Measurements from ENCODE around the gene LRMDA. TPM values are rescaled to one million over a fixed set of nuclear protein-coding genes. Genes with fewer than 3 reads are reported as not detected.

The LRMDA gene
- total RNA-seq, 1 donor from 2014 or later: 19.4 TPM

- Mint-ChIP-seq H3K27ac (ENCODE audit: unreplicated experiment) (no peak overlapping the region), H3K4me3 (ENCODE audit: unreplicated experiment) (no peak overlapping the region), H3K27me3 (ENCODE audit: unreplicated experiment) (peaks cover 3% of the 10 kb centered on the region), H3K9me3 (ENCODE audit: unreplicated experiment) (no peaks in the 10 kb centered on the region), H3K4me1 (ENCODE audit: unreplicated experiment) (no peaks in the 10 kb centered on the region), H3K36me3 (ENCODE audit: low read depth, unreplicated experiment) (no peaks in the 10 kb centered on the region)
- TF ChIP-seq, protein P1, sequence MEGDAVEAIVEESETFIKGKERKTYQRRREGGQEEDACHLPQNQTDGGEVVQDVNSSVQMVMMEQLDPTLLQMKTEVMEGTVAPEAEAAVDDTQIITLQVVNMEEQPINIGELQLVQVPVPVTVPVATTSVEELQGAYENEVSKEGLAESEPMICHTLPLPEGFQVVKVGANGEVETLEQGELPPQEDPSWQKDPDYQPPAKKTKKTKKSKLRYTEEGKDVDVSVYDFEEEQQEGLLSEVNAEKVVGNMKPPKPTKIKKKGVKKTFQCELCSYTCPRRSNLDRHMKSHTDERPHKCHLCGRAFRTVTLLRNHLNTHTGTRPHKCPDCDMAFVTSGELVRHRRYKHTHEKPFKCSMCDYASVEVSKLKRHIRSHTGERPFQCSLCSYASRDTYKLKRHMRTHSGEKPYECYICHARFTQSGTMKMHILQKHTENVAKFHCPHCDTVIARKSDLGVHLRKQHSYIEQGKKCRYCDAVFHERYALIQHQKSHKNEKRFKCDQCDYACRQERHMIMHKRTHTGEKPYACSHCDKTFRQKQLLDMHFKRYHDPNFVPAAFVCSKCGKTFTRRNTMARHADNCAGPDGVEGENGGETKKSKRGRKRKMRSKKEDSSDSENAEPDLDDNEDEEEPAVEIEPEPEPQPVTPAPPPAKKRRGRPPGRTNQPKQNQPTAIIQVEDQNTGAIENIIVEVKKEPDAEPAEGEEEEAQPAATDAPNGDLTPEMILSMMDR (IDR thresholded peaks at IDR 0.05; ENCODE audit: unreplicated experiment): no peak
- DNase-seq (ENCODE audit: low spot score): no peak
Observed at GRCh38 chr10:76397181-76398042, 966.0 kb downstream of the LRMDA start.

- Mint-ChIP-seq H3K4me1 (ENCODE audit: unreplicated experiment) (no peaks in the 10 kb centered on the region), H3K4me3 (ENCODE audit: unreplicated experiment) (no peak overlapping the region), H3K36me3 (ENCODE audit: low read depth, unreplicated experiment) (no peaks in the 10 kb centered on the region), H3K27me3 (ENCODE audit: unreplicated experiment) (peaks cover 3% of the 10 kb centered on the region), H3K27ac (ENCODE audit: unreplicated experiment) (no peak overlapping the region), H3K9me3 (ENCODE audit: unreplicated experiment) (no peaks in the 10 kb centered on the region)
- DNase-seq (ENCODE audit: low spot score): no peak
- TF ChIP-seq, protein P1 (IDR thresholded peaks at IDR 0.05; ENCODE audit: unreplicated experiment): no peak
Observed at GRCh38 chr10:76398043-76398710, 966.8 kb downstream of the LRMDA start.

DNA sequence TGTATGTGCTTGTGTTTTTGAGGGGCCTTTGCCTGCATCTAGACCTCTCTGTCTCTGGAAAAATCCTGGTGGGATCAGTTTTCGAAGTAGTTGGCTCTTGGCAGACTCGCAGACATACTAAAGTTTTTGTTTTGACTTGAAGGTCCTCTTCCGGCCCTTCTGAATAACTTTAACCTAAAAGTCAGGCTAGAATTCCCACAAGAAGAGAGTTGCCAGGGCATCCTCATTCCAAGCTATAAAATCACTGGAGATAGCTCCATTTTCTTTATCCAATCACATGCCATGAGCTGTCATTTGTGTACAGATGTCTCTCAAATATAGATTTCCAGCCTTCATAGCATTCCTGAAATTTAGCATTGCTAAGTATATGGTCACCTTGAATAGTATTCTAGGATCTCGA is 967.8 kb downstream of the LRMDA start:
- H3K36me3 Mint-ChIP-seq (ENCODE audit: low read depth, unreplicated experiment): peaks cover 3% of the 10 kb centered on the region
- TF ChIP-seq, protein P1 (IDR thresholded peaks at IDR 0.05; ENCODE audit: unreplicated experiment): no peak
- no peaks in the 10 kb centered on the region for H3K4me1 Mint-ChIP-seq (ENCODE audit: unreplicated experiment)
- no peak overlapping the region for H3K4me3 Mint-ChIP-seq (ENCODE audit: unreplicated experiment)
- H3K27me3 Mint-ChIP-seq (ENCODE audit: unreplicated experiment): peaks cover 6% of the 10 kb centered on the region
- DNase-seq (ENCODE audit: low spot score): no peak
- H3K27ac Mint-ChIP-seq (ENCODE audit: unreplicated experiment): no peak overlapping the region
- no peaks in the 10 kb centered on the region for H3K9me3 Mint-ChIP-seq (ENCODE audit: unreplicated experiment)

GRCh38 chr10:76401006-76401405 is 969.6 kb downstream of the LRMDA start:
- Mint-ChIP-seq H3K36me3 (ENCODE audit: low read depth, unreplicated experiment) (peaks cover 6% of the 10 kb centered on the region), H3K27me3 (ENCODE audit: unreplicated experiment) (peaks cover 6% of the 10 kb centered on the region), H3K27ac (ENCODE audit: unreplicated experiment) (no peak overlapping the region), H3K9me3 (ENCODE audit: unreplicated experiment) (no peaks in the 10 kb centered on the region), H3K4me1 (ENCODE audit: unreplicated experiment) (no peaks in the 10 kb centered on the region), H3K4me3 (ENCODE audit: unreplicated experiment) (no peak overlapping the region)
- TF ChIP-seq, protein P1 (IDR thresholded peaks at IDR 0.05; ENCODE audit: unreplicated experiment): no peak
- no peak for DNase-seq (ENCODE audit: low spot score)

GRCh38 chr10:76403912-76404311 is 972.5 kb downstream of the LRMDA start:
- H3K4me3 Mint-ChIP-seq (ENCODE audit: unreplicated experiment): no peak overlapping the region
- TF ChIP-seq, protein P1 (IDR thresholded peaks at IDR 0.05; ENCODE audit: unreplicated experiment): no peak
- no peak for DNase-seq (ENCODE audit: low spot score)
- no peak overlapping the region for H3K27ac Mint-ChIP-seq (ENCODE audit: unreplicated experiment)
- H3K27me3 Mint-ChIP-seq (ENCODE audit: unreplicated experiment): peaks cover 3% of the 10 kb centered on the region
- no peaks in the 10 kb centered on the region for H3K9me3 Mint-ChIP-seq (ENCODE audit: unreplicated experiment)
- no peaks in the 10 kb centered on the region for H3K4me1 Mint-ChIP-seq (ENCODE audit: unreplicated experiment)
- H3K36me3 Mint-ChIP-seq (ENCODE audit: low read depth, unreplicated experiment): peaks cover 6% of the 10 kb centered on the region
